Measurements from ENCODE around the gene DMRT2.

DMRT2 gene

DNA sequence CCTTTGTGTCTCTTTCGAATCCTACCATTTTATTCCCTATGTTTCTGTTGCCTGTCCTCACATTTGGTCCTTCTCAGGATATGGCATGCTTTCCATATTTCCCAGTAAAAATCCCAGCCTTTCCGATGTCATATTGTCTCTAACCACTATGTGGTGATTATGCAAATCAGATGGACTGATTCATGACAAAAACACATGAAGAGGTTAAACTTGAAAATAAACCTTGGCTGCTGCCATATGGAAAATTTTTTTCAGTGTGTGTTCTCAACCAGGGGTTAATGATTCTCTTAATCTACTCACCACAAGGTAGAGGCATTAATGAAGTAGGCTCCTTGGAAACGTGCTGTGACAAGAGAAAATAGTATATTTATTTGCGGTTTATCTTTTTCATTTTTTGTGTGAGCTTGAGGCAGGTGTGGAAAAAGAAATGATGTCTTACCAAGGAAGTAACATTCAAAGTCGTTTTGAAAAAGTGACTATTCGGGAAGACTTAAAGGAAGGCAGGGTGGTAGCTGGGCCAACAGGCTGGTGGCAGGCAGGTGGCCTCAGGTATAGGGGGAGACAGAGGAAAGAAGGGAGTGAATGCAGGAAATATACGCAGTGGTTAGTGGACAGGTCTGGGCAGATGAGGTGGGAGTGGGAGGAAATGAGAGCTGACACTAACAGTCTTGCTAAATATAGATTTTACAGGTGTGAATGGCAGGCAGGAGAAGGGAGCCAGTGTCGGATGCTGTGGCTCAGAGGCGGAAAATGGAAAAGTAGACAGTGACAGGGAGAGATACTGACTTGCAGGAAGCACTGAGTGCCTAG, 46.2 kb downstream of the DMRT2 start:
- no peak for DNase-seq (ENCODE audit: low read depth)

DNA sequence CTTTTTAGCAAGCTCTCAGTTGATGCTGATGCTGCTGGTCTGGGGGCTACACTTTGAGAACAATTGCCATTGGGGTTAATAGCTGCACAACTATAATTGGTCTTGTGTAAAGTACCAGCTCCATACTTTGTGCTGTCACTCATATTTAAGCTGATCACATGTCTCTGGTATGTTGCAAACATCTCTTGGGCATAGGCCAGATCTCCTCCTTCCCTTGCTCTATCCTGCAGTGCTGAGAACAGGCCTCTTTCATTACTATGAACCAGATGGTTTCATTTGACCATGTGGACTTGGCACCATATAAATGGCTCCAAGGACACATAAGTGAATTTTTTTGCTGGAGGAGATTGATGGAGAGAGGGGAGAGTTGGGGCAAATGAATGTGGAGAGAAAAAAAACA, 48.4 kb downstream of the DMRT2 start:
- no peak for DNase-seq (ENCODE audit: low read depth)

- no peak for DNase-seq (ENCODE audit: low read depth)
Observed at GRCh38 chr9:1100201-1100600, 50.0 kb downstream of the DMRT2 start.

GRCh38 chr9:1100945-1101344, 50.8 kb downstream of the DMRT2 start:
- no peak for DNase-seq (ENCODE audit: low read depth)

- no peak for DNase-seq (ENCODE audit: low read depth)
Observed at GRCh38 chr9:1101846-1102641, 51.9 kb downstream of the DMRT2 start.

GRCh38 chr9:1102642-1102970, 52.4 kb downstream of the DMRT2 start:
- no peak for DNase-seq (ENCODE audit: low read depth)

Data from GM04503 (cell line).